Measurements from ENCODE around the gene DDN.

The DDN gene

GRCh38 chr12:48999371-49000131 is at the start of gene DDN:
Gene DDN (minus strand): TSS chr12:48999375. CDS start chr12:48999287, 88 bp downstream.
- peak; percentile 58 for DNase-seq

- DNase-seq, result no peak
Measured at GRCh38 chr12:49048953-49049352, 49.8 kb upstream of the DDN start.

DNA sequence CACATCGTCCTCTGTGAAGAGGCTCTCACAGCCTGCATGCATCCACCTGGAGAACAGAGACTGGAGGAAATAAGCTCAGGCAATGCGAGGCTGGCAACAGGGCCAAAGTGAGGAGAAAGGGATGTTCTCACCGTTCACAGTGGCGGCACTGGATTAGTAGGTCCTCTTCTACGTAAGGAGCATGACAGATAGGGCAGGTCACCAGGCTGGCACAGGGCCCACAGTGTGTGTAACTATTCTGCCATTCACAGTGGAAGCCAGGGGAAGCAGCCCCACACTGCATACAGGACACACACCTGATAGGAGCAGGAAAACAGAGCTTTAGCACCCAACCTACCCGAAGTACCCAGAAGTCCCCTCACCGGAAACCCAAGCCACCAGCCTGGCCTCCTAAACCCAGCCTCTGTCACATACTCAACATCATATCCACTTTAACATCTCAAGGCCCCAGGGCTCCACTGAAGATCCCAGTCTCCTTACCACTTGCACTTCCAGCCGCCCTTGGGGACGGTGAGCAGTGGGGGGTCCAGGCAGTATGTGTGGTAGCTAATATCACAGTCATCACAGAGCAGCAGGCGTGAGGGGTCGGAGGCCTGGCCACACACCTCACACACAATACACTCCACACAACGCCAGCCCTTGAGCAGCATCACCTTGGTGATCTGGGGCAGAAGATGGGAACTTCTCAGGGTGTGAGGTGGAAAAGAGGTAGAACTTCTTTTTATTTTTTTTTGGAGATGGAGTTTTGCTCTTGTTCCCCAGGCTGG is 47.1 kb upstream of the DDN start:
- DNase-seq, result no peak

GRCh38 chr12:49044660-49045059 is 45.5 kb upstream of the DDN start:
- no peak for DNase-seq

- DNase-seq, result peak; percentile 12
Measured at GRCh38 chr12:49043856-49044258, 44.7 kb upstream of the DDN start.

GRCh38 chr12:49043241-49043640 is 44.1 kb upstream of the DDN start:
- DNase-seq, result no peak

- DNase-seq, result no peak
Measured at GRCh38 chr12:49041881-49042484, 42.8 kb upstream of the DDN start.

DNA sequence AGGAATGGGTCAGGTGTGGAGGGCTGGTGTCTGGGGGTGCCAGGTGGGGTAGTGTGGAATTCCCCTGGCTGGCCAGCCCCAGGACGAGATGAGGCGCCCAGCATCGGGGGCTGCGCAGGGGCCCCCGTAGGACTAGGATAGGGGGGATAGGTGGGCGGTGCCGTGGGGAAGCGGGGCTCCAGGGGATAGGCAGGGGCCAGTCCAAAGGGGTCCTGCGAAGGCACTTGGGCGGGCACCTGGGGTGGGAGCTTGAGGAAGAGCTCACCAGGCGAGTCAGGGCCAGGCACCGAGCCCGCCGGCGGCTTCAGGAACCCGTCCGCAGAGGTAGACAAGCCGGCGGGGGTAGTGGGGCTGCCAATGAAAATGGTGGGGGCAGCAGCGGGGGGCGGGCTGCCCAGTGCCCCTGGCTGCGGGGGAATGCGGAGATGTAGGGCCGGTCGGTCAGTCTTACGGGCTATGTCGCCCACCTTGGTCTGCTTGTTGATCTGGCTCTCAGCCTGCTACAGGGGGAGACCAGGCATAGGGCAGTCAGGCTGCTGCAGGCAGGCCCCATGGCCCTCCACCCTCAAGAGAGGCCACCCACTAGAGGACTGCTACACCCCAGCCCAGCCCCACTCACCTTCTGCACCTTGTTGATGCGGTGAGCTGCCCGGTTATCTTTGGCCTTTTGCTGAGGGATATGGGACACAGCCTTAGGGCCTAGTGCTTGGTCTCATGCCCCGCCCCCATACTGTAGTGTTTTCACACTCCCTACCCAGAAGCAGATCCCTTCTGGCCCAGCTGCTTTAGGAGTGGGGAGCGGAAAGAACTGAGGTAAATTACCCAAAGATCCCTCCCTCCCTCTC is 42.1 kb upstream of the DDN start:
- no peak for DNase-seq

GRCh38 chr12:49040364-49040855 is 41.2 kb upstream of the DDN start:
- no peak for DNase-seq

GRCh38 chr12:49039421-49040363 is 40.5 kb upstream of the DDN start:
- DNase-seq, result no peak

GRCh38 chr12:49038291-49038955 is 39.2 kb upstream of the DDN start:
- no peak for DNase-seq

DNA sequence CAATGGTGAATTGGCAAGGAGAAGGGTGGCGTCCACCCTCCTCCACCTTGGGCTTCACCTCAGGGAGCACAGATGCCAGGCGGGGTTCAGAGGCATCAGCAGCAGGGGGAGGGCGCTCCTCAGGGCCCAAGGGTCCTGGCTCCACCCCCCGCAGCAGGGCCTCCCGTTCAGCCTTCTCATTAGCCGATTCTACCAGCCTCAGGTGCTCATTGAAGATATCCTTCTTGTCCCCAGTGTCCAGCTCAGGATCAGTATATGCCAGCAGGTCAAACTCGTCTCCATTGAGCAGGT is 38.7 kb upstream of the DDN start:
- DNase-seq, result no peak

- DNase-seq, result no peak
Measured at GRCh38 chr12:49037111-49037946, 38.2 kb upstream of the DDN start.

GRCh38 chr12:49036029-49036428 is 36.9 kb upstream of the DDN start:
- DNase-seq, result no peak

DNA sequence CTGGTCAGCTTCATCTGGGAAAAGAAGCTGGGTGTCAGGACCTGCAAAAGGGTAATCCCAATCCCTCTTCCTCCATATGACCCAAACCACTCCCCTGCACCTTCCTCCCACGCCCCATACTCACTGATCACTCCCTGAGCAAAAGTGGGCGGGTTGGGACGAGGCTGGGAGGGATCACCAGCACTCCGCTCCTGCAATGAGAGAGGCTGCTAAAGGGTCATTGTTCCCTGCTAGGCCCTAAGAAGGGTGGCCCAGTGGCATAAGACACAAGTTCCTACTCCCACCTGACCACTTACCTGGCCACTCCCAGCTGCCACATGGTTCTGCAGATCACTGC is 35.1 kb upstream of the DDN start:
- no peak for DNase-seq

DNA sequence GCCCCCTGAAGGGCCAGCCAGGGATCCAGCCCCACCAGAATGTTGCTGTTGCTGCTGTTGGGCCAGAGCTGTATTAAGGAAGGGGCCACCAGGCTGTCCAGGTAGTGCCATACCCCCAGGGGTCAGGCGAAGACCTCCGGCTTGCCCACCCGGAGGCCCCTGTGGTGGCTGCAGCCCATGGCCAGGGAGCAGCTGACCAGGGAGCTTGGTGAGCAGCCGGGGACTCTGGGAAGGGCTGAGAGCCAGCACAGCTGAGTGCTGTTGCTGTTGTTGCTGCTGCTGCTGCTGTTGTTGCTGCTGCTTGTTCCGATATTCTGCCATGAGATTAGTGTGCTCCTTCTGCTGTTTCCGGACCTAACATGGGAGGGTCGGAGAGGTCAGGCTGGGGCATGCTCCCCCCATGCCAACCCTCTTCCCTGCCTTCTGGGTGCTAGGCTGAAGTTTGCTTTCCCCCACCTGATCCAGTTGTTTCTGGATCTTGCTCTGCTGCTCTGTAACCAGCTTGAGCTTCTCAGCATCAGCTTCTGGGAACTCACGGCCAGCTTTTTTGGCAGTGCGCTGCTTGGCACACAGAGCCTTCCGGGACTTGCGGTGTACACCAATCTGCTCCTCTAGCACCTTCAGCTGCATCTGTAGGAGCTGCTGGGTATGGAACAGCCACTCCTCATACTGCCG is 34.6 kb upstream of the DDN start:
- DNase-seq, result no peak

- DNase-seq, result no peak
Measured at GRCh38 chr12:49032679-49033447, 33.7 kb upstream of the DDN start.

DNA sequence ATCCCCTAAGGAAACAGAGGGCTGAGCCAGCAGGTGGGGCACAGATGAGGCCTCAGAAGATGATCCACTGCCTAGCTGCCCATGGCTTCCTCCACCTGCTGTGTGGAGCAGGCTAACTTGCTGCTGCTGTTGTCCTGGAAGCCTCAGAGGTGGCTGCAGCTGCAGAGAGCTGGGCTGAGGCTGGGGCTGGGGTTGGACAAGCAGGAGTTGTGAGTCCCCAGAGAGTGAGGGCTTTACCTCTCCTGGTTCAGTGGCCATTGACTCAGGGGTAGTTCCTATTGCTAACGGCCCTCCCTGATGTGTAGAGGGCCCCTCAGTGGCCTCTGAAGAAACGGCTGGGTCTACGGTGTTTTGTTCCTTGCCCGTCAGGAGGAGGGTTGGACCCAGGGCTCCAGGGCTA is 33.1 kb upstream of the DDN start:
- no peak for DNase-seq

DNA sequence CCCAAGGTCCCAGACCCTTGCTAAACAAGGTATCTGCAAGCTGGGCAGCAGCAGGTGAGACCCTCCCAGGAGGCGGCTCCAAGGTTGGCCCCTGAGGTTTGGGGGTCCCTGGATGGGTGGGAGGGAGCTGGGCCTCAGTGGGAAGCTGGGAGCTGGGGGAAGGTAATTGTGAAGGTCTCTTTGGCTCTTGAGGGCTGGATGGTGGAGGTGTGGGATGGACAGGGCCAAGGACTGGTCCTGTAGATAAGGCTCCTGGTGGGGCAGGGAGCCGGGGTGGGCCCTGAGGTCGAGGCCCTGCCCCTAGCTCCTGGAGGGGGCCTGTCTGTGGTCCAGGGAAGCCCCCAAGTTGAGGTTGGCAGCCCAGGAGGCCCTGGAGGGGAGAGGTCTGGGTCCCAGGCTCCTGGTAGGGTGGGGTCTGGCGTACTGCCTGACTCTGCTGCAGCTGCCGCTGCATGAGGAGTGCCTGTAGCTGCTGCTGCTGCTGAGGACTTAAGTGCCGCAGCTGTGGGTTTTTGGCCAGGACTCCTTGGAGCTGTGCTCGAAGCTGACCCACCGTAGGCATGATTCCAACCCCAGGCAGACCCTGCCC is 32.5 kb upstream of the DDN start:
- no peak for DNase-seq
